Stomach smooth muscle (tissue), 2 donors: Measurements from ENCODE around the gene RNLS.
"Not testable (repeated sequence)": the region's sequence is repeated elsewhere in the genome, so short reads cannot be mapped to it uniquely, and the experiment has no call there.

Experiments used
- H3K27ac ChIP-seq: one replicate; pipeline ENCODE4 v1.7.0; 2013; ENCODE audit warnings: mild to moderate bottlenecking, low read length, inconsistent platforms
- H3K27me3 ChIP-seq, 2 donors: one replicate each; pipeline ENCODE4 v1.7.0; 2013; ENCODE audit warnings: low read length in 2 of 2; ENCODE audit not compliant: insufficient read depth in 2 of 2, control insufficient read depth in 1 of 2
- H3K36me3 ChIP-seq, 2 donors: one replicate each; pipeline ENCODE4 v1.7.0; 2013; ENCODE audit warnings: low read length in 2 of 2; ENCODE audit not compliant: control insufficient read depth in 2 of 2, insufficient read depth in 2 of 2
- H3K4me1 ChIP-seq: one replicate; pipeline ENCODE4 v1.7.0; 2013; ENCODE audit warnings: low read length; ENCODE audit not compliant: control insufficient read depth, insufficient read depth
- H3K4me3 ChIP-seq, 2 donors: one replicate each; pipeline ENCODE4 v1.7.0; 2013; ENCODE audit warnings: low read length in 2 of 2
- H3K9ac ChIP-seq, 2 donors: one replicate each; pipeline ENCODE4 v1.7.0; 2013; ENCODE audit warnings: low read length in 2 of 2, mild to moderate bottlenecking in 1 of 2
- H3K9me3 ChIP-seq, 2 donors: one replicate each; pipeline ENCODE4 v1.7.0; 2013; ENCODE audit warnings: low read length in 2 of 2; ENCODE audit not compliant: control insufficient read depth in 2 of 2
- donor health status: healthy.
- donor health status: Pancreatic carcinoma.

The RNLS gene

DNA sequence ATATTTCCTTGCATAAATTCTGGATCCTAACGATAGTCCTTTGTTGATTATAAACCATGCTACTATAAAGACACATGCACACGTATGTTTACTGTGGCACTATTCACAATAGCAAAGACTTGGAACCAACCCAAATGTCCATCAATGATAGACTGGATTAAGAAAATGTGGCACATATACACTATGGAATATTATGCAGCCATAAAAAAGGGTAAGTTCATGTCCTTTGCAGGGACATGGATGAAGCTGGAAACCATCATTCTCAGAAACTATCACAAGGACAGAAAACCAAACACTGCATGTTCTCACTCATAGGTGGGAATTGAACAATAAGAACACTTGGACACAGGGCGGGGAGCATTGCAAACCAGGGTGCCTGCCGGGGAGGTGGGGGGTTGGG, 306.2 kb downstream of the RNLS start:
- not testable (repeated sequence) for H3K9me3 ChIP-seq, H3K4me1 ChIP-seq, H3K9ac ChIP-seq, H3K4me3 ChIP-seq, H3K27ac ChIP-seq, H3K36me3 ChIP-seq, H3K27me3 ChIP-seq

DNA sequence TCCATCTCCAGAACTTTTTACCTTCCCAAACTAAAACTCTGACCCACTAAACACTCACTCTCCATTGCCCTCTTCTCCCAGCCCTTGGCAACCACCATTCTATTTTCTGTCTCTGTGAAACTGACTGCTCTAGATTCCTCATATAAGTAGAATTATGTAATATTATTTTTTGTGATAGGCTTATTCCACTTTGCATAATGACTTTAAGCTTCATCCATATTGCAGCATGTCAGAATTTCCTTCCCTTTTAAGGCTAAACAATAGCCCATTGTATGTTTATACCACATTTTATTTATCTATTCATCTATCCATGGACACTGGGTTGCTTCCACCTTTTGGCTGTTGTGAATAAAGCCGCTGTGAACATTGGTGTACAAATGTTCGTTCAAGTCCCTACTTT, 308.8 kb downstream of the RNLS start:
- Histone ChIP-seq H3K9me3 (no peaks in the 10 kb centered on the region), H3K9ac (no peak overlapping the region), H3K27ac (no peak overlapping the region), H3K4me1 (no peaks in the 10 kb centered on the region), H3K36me3 (no peaks in the 10 kb centered on the region), H3K4me3 (no peak overlapping the region), H3K27me3 (no peaks in the 10 kb centered on the region)

DNA sequence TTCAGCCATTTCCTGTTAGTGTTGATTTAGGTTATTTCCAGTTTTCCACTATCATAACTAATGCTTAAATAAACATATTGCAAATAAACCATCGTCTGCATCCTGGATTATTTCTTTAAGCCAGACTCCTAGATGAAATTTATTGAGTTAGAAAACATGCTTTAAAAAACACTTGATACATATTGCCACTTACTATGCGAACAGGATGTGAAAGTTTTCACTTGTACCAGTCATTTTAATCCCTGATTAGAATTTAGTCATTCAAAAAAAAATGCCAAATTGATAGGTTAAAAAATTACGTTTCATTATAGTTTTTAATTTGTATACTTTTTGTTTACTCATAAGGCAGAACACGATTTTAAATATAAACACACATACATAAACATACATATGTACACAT, 309.6 kb downstream of the RNLS start:
- Histone ChIP-seq H3K27ac (no peak overlapping the region), H3K4me3 (no peak overlapping the region), H3K9me3 (no peaks in the 10 kb centered on the region), H3K9ac (no peak overlapping the region), H3K27me3 (no peaks in the 10 kb centered on the region), H3K4me1 (no peaks in the 10 kb centered on the region), H3K36me3 (no peaks in the 10 kb centered on the region)

DNA sequence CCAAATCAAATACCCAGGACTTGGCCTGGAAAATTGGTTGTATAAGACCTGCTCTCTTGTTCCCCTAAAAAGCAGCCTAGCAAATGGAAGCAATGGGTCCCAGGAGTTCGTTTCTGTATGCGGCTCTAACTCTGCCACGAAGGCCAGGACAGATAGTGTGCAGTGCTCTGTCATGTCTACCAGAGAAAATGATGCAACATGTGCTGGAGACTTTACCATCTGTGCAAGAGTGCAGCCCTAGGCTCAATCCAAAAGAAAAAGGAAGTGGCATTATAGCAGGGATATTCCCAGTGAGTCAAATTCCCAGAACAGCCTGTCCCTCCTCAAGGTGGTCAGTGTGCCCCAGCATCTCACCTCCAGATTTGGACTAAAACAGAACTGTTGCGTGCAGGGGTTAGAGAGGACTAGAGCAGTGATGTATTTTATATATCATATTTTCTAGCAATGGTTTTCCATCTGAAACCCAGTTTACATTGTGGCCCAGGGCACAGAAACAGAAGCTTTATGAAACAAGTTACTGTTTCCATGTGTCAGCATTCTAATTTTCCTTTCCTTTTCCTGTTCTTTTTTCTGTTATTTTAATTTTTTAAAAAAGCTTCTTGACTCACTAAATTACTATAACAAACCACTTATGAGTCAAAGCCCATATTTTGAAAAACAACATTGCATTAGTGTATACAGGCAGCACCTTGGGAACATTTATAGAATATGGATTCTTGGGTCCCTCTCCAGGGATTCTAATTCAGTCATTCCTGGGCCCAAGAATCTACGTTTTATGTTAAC, 311.2 kb downstream of the RNLS start:
- no peaks in the 10 kb centered on the region for H3K36me3 ChIP-seq
- H3K27ac ChIP-seq = no peak overlapping the region
- no peaks in the 10 kb centered on the region for H3K27me3 ChIP-seq
- H3K4me3 ChIP-seq = no peak overlapping the region
- H3K9ac ChIP-seq = no peak overlapping the region
- no peaks in the 10 kb centered on the region for H3K4me1 ChIP-seq
- H3K9me3 ChIP-seq = no peaks in the 10 kb centered on the region

DNA sequence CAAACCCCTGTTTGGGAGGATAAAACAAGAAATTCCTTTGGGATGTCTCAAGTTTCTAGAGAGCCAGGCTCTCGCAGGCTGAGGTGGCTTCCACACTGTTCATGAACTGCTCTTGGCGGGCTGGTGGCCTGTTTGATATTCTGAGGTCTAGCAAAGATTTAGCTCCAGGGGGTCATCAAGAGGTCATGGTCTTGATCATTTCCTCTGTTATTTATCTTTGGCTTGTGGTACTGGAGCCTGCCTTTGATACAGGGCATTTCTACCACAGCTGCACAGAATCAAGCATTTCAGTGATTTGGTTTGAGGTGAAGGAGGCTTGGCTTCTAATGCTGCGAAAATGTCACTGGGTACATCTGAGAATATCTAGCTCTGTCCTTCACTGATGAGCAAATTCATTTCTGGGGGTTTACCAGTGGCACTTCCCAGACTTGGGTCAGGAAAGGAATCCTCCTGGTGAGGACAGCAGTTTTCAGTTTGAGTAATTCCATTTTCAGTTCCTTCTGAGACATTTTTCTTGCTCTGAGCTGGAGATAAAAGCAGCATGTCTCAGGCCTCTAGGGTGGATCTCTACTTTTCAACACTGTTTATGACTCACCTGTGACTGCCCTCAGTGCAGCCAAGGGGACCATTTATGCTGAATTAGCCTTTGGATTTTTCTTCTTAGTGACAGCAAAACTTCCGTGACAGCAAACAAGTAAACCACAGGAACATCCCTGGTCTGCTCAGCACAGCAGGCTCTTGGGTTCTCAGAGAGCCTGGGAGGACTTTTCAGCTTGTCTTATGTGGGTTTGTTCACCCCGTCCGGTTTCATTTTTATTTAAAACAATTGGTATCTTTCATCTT, 312.0 kb downstream of the RNLS start:
- H3K4me3 ChIP-seq = no peak overlapping the region
- H3K9ac ChIP-seq = no peak overlapping the region
- H3K36me3 ChIP-seq = no peaks in the 10 kb centered on the region
- no peaks in the 10 kb centered on the region for H3K27me3 ChIP-seq
- H3K27ac ChIP-seq = no peak overlapping the region
- no peaks in the 10 kb centered on the region for H3K4me1 ChIP-seq
- H3K9me3 ChIP-seq = no peaks in the 10 kb centered on the region

DNA sequence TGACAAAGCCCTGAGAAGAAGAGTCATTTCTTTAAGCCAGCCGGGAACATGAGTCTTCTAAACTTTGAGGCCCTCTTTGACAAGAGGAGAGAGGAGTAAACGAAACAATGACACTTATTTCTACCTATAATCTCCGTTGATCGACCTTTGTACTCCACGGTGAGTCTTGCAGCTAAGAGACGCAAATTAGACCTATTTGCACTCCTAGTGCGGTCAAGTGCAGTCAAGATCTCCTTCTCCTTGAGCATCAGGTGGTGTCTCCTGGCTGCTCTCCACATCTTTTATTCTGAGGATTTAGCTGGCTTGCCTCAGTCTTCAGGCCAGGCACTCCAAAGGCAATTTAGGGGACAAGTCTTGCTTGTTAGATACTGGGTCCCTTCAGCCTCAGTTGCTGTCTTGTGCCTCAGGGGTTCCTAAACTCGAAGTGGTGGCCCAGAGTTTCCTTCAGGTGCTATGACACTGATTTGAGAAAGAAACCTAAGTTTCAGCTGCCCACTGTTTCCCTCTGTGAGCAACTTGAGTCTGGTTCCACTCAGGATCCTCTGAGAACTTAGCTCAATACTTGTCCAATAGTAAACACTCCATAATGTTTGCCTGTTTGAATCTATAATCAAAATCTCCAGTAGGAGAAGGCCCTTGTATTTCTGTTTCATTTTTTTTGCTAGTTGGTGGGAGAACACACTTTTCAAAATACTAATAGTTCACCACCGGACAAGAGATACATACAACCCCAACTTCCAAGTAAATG, 312.9 kb downstream of the RNLS start:
- H3K27ac ChIP-seq = no peak overlapping the region
- no peaks in the 10 kb centered on the region for H3K4me1 ChIP-seq
- no peaks in the 10 kb centered on the region for H3K36me3 ChIP-seq
- no peaks in the 10 kb centered on the region for H3K9me3 ChIP-seq
- H3K4me3 ChIP-seq = no peak overlapping the region
- no peak overlapping the region for H3K9ac ChIP-seq
- H3K27me3 ChIP-seq = no peaks in the 10 kb centered on the region

DNA sequence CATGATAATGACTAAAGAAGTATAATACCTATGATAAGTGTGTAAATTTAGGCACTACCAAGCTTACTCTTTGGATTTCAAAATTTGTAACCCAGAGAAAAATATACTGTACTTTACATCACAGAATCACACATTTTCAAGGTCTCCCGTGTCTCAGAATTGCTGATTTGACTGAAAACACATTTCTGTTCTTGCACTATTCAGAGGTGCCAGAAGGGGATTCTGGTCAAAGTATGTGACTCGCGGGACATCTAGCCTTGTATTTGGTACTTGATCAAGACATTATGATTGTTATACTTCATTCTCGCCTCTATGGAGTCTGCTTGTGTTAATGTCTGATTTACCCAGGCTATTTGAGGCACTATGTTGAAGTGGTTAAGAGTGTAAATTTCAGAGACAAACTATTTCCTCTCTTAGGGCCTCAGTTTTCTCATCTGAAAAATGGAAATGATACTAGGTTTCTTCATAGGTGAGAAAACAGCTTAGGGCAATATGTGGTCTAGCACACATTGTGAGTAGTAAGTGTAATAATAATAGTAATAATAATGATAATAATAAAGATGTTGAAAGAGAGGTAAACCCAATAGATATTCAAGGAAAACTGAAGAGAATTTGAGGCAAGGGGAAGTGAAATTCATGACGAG, 320.4 kb downstream of the RNLS start:
- no peaks in the 10 kb centered on the region for H3K27me3 ChIP-seq
- H3K36me3 ChIP-seq = no peaks in the 10 kb centered on the region
- H3K4me1 ChIP-seq = no peaks in the 10 kb centered on the region
- H3K27ac ChIP-seq = no peak overlapping the region
- H3K9ac ChIP-seq = no peak overlapping the region
- no peak overlapping the region for H3K4me3 ChIP-seq
- no peaks in the 10 kb centered on the region for H3K9me3 ChIP-seq

GRCh38 chr10:88261152-88261551, 322.0 kb downstream of the RNLS start:
- peaks cover 0 to 2% of the 10 kb centered on the region in 2 donors for H3K9me3 ChIP-seq
- H3K4me1 ChIP-seq = no peaks in the 10 kb centered on the region
- no peak overlapping the region for H3K27ac ChIP-seq
- no peaks in the 10 kb centered on the region for H3K27me3 ChIP-seq
- H3K4me3 ChIP-seq = no peak overlapping the region
- no peak overlapping the region for H3K9ac ChIP-seq
- H3K36me3 ChIP-seq = no peaks in the 10 kb centered on the region

GRCh38 chr10:88260329-88261051, 322.6 kb downstream of the RNLS start:
- Histone ChIP-seq H3K4me3 (no peak overlapping the region), H3K27ac (no peak overlapping the region), H3K9ac (no peak overlapping the region), H3K9me3 (peaks cover 0 to 4% of the 10 kb centered on the region in 2 donors), H3K4me1 (peaks cover 2% of the 10 kb centered on the region), H3K36me3 (no peaks in the 10 kb centered on the region), H3K27me3 (no peaks in the 10 kb centered on the region)

DNA sequence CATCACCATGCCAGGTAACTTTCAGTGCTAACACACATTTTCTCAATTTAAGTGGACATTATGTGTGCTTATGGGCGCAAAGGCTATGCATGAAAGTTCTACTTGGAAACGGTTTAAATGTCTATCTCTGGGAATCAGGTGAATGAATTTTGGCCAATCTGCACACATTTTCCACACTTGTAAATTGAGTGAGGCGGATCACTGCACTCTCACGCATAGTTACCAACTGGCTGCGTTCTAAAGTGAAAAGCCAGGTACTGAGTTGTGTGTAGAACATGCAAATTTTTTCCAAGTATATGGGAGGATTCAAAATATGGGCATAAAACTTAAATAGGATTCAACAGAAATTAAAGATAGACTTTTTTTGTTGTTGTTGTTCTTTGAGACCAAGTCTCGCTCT, 323.7 kb downstream of the RNLS start:
- Histone ChIP-seq H3K9me3 (peaks cover 0 to 4% of the 10 kb centered on the region in 2 donors), H3K4me3 (no peak overlapping the region), H3K36me3 (no peaks in the 10 kb centered on the region), H3K27ac (no peak overlapping the region), H3K9ac (no peak overlapping the region), H3K27me3 (no peaks in the 10 kb centered on the region), H3K4me1 (peaks cover 2% of the 10 kb centered on the region)
